GM21526 (cell line): ENCODE results near the gene KRT3.

ENCODE experiments used
- ATAC-seq: cut with Tn5 transposase; IDR thresholded peaks from one replicate; pipeline ENCODE4 v1.9.1; 2021; ENCODE audit warnings: moderate library complexity; ENCODE audit not compliant: unreplicated experiment, low FRiP score

Gene KRT3

GRCh38 chr12:52787324-52788191, 8.4 kb downstream of the KRT3 start:
- no peak for ATAC-seq

DNA sequence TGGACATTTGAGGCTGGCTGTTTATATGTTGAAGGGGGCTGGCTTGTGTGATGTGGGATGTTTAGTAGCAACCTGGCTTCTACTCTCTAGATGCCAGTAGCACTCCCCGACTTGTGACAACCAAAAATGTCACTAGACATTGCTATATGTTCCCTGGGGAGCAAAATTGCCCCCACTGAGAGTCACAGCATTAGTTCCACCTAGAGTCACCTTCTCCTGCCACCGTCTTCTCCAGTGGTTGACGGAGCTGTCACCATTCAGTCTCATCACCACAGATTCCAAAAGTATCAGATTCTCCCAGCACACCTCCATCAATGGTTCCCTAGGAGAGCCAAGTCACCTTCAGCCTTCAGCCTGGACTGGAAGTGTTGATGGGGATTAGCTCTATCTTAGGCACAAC, 11.0 kb downstream of the KRT3 start:
- ATAC-seq, result no peak

- no peak for ATAC-seq
These were observed 12.2 kb downstream of the KRT3 start for GRCh38 chr12:52783563-52784316.

DNA sequence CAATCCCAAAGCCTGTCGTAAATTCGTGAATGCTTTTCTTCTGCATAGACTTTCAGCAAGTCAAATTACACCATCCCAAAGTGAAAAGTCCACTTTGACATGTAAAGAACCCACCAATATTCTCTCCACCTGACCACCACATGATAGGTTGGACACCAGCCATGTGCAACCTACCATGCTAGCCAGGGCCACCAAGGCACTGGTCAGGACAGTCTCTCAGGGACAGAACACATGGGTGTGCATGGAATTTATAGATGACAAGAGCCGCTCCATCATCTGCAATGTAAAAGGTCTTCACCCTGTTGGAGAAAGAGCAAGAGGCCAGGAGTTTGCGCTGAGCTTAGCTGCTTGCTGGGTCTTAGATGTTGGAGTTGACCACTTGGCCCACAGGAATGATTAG, 13.4 kb downstream of the KRT3 start:
- ATAC-seq, result no peak

DNA sequence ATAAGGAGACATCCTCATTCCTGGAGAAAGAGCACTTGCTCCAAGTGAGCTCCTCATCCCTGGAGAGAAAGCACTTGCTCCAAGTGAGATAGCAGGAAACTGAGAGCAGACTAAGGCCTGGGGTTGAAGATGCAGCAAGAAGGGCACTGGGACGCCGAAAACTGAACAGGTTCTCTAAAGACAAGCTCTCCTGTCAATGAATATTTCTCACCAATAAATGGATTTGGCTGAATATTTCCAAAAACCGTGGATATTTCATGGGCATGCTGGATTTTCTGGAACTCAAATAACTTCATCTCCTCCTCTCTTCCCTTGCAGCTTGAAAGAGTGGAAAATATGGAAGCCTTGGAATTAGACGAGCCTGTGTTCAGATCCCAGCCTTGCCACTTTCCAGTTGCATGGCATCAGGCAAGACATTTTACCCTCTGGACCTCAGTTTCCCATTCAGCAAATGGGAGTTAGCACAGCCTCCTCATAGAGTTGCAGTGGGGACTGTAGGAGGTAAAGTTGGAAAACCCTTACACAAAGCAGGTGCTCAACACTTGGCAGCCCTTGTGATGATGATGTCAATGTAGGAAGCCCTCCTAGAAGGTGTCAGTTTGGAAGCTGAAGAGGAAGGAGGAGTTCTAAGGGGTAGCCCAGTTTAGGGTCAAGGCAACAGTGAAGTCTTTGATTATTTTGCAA, 14.4 kb downstream of the KRT3 start:
- ATAC-seq, result no peak

GRCh38 chr12:52779914-52780313, 16.0 kb downstream of the KRT3 start:
- ATAC-seq, result no peak

DNA sequence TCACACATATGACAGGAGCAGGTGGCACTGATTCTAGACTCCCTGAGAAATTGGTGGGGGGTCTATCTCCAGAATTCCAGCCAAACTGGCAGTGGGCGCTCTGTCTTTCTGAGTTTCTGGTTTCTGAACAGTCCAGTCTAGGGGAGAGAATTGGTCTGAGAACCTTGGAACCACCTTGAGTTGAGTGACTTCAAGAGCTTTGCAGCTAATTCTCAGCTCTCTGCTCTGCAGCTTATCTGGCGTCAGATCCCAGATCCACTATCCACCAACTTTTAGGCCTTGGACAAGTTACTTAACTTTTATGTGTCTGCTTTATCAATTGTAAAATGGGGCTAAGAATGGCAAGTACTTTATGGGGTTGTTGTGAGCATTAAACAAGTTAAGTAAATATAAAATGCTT, 17.1 kb downstream of the KRT3 start:
- no peak for ATAC-seq

GRCh38 chr12:52777566-52777965, 18.4 kb downstream of the KRT3 start:
- no peak for ATAC-seq

DNA sequence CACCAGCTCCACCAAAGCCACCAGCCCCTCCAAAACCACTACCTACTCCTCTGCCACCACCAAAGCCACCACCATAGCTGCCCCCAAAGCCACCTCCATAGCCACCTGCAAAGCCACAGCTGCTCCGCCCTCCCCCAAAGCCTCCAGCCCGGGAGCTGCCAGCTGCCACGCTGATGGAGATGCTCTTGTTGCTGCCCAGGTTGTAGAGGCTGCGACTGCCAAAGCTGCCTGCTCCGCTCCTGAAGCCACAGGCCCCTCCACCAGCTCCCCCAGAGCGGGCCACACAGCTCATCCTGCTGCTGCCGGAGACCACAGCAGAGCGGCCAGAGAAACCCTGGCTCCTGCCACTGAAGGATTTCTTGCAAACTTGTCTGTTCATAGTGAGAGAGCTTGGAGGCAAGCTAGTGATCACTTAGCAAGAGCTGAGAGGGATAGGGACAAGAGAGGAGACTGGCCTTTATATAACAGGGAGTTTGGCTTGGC, 19.0 kb downstream of the KRT3 start, which contains the start of gene KRT76:
TSS of gene KRT76 (minus strand) at position 433 of the 483 bp plus-strand sequence. CDS start at position 379, 54 bp downstream.
- ATAC-seq, result no peak

DNA sequence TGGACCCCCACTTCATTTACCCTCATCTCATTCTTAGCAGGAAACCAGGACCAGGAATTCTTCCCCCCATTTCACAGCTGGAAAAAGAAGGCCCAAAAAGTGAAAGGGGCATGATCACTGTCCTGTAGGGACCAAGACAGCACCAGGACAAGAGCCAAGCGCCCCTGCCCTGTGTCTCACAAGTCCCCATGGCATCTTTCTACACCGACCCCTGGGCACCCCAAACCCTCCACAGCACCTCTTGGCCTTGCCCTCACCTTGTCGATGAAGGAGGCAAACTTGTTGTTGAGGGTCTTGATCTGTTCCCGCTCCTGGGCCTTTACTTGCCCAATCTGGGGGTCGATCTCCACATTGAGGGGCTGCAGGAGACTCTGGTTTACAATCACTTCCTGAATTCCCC, 19.5 kb downstream of the KRT3 start:
- ATAC-seq, result no peak

DNA sequence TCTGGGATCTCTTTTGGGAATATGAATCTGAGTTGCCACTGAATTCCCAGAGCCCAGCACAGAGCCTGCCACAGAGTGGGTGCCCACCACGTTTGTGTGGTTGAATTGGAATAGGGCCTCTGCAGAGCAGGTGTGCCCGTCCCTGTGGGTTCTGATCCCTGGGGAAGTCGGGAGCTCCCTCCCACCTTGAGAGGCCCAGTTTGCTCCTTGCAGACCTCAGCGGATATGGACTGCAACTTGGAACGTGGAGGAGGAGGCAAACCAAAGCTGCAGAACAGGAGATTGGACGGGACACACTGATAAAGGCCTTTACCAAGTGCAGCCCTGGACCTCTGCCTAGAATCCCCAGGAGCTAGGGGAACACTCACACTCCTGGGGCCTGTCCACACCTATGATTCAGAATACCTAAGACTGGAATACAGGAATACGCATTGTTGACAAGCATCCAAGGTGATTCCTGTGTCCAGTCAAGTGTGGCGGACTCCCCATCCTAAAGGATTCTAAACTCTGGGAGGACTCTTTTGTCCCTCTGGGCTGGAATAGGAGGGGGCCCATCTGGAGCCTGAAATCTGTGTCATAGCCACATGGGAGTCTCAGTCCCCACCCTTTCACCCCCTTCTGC, 21.2 kb downstream of the KRT3 start:
- no peak for ATAC-seq

DNA sequence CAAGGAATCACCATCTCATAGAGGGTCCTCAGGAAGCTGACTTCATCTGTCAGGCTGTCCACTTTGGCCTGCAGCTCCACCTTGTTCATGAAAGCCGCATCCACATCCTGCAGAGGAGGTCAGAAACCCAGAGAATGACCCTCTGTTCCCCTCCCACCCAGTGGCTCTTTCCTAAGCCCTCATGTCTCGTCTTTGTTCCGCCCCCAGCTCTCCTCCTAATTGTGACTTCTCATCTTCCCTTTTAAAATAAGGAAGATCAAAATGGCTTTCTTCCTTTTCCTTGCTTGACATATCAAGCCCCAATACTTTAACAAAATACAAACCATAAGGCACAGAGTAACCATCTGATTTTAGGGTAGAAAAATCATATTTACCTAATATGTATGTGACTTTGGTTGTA, 23.1 kb downstream of the KRT3 start:
- no peak for ATAC-seq

GRCh38 chr12:52772188-52772587, 23.7 kb downstream of the KRT3 start:
- ATAC-seq, result no peak

DNA sequence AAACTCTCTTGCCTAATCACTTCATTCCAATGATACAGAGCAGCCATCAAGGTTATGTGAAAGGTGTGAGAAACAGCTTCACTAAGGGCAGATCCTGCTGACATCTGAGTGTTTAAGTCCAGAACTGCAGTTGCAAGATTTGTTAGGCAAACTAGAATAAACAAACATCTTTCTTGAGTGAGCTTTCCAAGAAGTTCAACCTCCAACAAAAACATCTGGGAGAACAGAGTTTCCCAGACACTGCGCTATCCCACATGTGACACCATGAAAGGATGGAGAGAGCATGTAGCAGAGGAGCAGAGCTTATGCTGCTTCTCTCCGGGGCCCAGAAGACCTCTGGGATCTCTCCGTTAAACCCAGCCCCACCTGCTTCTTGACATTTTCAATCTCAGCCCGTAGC, 24.4 kb downstream of the KRT3 start:
- no peak for ATAC-seq

DNA sequence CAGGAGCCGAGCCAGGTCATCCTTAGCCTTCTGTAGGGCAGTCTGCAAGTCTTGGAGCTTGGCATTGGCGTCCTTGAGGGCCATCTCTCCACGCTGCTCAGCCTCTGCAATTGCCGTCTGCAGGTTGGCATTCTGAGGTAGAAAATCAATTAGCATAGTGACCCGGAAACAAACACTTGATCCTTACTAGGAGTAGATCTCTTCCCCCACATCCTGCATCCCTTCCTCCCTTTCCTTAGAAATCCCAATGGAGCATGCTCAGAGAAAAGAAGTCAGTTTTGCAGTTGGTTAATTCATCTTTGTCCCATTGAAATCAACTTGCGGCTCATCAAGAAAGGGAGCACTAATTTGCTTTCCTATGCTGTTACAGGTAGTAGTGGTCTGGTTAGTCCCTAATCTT, 24.8 kb downstream of the KRT3 start:
- ATAC-seq, result no peak

DNA sequence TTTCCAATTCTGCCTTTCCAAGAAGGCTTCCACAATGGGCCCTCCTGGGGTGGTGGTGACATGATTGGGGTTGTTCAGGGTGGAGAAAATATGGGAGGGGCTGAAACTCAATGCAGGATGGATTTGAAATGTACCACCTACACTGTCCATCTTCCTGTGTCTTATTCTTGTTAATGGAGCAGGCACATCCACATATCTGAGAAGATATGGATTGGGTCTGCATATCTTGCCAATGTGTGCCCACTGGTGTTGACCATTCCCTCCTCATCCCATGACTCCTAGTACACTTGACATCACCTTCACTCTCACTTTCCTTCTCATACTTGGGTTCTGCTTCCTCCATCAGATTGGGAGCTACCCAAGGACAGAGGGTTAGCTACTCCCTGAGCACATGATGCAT, 26.0 kb downstream of the KRT3 start:
- ATAC-seq, result no peak

DNA sequence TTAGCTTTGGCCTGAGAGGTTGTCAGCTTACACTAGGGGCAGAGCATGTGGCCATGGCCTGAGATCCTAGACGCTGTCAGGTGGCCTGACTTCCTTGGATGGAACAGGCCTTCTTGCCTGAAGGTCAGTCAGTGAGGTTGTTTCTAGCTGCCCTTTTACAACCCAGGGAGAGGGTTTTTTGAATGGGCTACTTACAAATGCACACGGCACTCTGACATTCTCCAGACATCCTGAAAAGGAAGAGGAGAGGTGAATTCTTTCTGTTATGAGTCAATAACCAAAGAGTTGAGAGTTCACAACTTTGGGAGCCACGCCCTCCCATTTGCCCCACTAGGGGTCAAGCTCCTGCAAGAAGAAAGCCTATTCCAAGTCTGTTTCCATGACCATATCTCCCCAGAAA, 26.6 kb downstream of the KRT3 start:
- no peak for ATAC-seq

DNA sequence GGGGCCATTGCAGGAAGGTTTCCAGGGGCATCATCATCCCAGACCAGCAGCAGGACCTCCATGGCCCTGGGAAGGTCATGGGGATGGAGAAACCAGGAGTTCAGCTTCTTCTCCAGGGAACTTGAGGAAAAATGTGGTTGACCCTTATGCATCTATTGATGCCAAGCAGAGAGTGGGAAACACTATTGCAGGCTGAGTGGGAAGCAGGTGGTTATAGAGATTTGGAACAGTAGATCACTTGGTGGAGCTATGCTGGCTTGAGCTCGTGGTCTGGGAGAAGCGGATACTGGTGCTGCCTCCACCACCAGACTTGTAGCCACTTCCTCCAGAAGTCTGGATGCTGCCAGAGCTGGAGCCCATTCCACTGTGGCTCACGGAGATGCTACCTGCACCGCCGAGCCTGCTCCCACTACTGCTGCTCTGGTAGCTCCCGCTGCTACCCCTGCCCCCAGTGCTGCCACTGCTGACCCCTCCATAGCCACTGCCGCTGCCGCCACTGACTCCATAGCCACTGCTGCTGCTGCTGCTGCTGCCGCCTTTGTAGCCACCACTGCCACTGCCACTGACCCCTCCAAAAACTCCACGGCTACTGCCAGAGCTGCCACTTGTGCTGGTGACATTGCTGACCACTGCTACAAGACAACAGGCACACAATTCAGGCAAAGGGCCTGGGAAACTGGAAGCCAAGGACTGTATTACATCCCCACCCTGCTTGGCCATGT, 27.3 kb downstream of the KRT3 start:
- ATAC-seq, result no peak

DNA sequence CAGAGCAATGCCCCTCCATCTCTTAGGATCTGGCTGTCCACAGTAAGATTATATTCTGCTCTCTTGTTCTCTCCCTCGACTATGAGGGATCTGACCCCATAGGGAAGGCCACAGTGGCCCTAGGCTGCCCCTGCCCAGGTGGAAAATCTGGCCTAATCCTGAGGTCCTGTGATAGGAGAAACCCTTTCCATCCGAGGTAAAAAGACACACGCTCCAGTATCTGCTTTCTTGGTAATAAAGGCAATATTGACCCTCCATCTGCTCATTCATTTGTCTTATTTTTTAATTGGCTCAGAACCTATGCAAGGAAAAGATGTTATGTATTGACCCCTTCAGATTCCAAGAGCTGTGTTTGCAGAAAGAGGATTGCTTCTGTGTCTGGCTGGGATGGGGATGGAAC, 28.5 kb downstream of the KRT3 start:
- ATAC-seq, result no peak

DNA sequence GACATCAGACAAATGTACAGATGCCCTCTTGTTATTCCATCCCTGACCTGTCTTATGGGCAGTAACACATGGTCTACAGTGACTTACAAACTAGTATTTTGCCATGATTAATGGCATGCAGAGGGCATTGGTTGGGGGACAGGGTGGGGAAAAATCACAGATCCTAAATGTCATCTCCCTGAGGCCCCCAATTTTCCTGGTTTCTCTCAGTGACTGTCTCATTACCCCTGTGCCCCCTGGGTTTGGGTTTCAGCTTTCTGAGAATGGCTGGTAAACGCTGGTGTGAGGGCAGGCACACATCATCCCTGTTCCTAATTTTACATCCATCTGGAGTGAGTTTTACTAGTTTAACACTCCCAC, 28.9 kb downstream of the KRT3 start:
- no peak for ATAC-seq
